SK-N-SH (cell line): Measurements from ENCODE around the gene UGT2B15. TPM values are rescaled to one million over a fixed set of nuclear protein-coding genes. Genes with fewer than 3 reads are reported as not detected.

Experiments
- CTCF ChIA-PET: fragments of 300-600, 350-600 bp; formaldehyde crosslinking; extraction: SDS; loops from one replicate; lab custom pipeline; 2021; lab: Yijun Ruan, JAX
- POLR2A ChIA-PET: fragments of 350-600 bp; sonication (Branson Sonifier 250); formaldehyde crosslinking; extraction: SDS; loops from one replicate; lab custom pipeline; 2020; ENCODE audit warnings: antibody characterized with exemption, inconsistent platforms; lab: Yijun Ruan, JAX
- DNase-seq: peaks from one replicate; pipeline ENCODE4 v3.0.0; 2012
- H2AFZ ChIP-seq: fragments of 200-600 bp; sonication (generic); 2 replicates; pipeline ENCODE4 v1.8.1; 2016; ENCODE audit warnings: antibody characterized with exemption, mild to moderate bottlenecking, low read depth
- H3F3A ChIP-seq: fragments of 200-600 bp; sonication (generic); replicated peaks from 2 replicates; pipeline ENCODE3; 2016; ENCODE audit warnings: antibody characterized with exemption, mild to moderate bottlenecking; ENCODE audit not compliant: insufficient read depth
- H3K27ac ChIP-seq, 2 experiments: fragments of 200-500 bp in 1 of 2; fragments of 200-600 bp in 1 of 2; sonication (Bioruptor generic) in 1 of 2; sonication (generic), shearing (Covaris generic) in 1 of 2; 2 replicates each; pipeline versions ENCODE4 v1.5.1 to v1.6.1; 2014 to 2016; ENCODE audit warnings: low read depth in 2 of 2, inconsistent platforms in 1 of 2, low read length in 1 of 2, mild to moderate bottlenecking in 1 of 2, mixed read lengths in 1 of 2
- H3K27me3 ChIP-seq: fragments of 200-600 bp; sonication (generic), shearing (Covaris generic); 2 replicates; pipeline ENCODE4 v1.6.1; 2016; ENCODE audit warnings: mixed run types; ENCODE audit not compliant: insufficient read depth
- H3K36me3 ChIP-seq, 2 experiments: fragments of 200-500 bp in 1 of 2; fragments of 200-600 bp in 1 of 2; sonication (Bioruptor generic) in 1 of 2; sonication (generic) in 1 of 2; replicated peaks in 1 of 2; 2 replicates each; pipeline versions ENCODE3 to v1.5.1; 2014 to 2016; ENCODE audit warnings: low read length in 1 of 2, mild to moderate bottlenecking in 1 of 2; ENCODE audit not compliant: insufficient read depth in 2 of 2, control insufficient read depth in 1 of 2
- H3K4me1 ChIP-seq, 2 experiments: fragments of 200-500 bp in 1 of 2; fragments of 200-600 bp in 1 of 2; sonication (Bioruptor generic) in 1 of 2; sonication (generic), shearing (Covaris generic) in 1 of 2; 2 replicates each; pipeline versions ENCODE4 v1.5.1 to v1.6.1; 2014 to 2016; ENCODE audit warnings: low read depth in 1 of 2, low read length in 1 of 2, mixed run types in 1 of 2; ENCODE audit not compliant: insufficient read depth in 2 of 2, control insufficient read depth in 1 of 2
- H3K4me2 ChIP-seq: fragments of 200-600 bp; sonication (generic), shearing (Covaris generic); 2 replicates; pipeline ENCODE4 v1.6.1; 2017; ENCODE audit warnings: mixed run types
- H3K4me3 ChIP-seq, 2 experiments: fragments of 200-500 bp in 1 of 2; fragments of 200-600 bp in 1 of 2; sonication (Bioruptor generic) in 1 of 2; sonication (generic), shearing (Covaris generic) in 1 of 2; 2 replicates each; pipeline versions ENCODE4 v1.5.1 to v1.8.1; 2014 to 2016; ENCODE audit warnings: low read depth in 2 of 2, inconsistent platforms in 1 of 2, low read length in 1 of 2, mild to moderate bottlenecking in 1 of 2, mixed read lengths in 1 of 2, moderate library complexity in 1 of 2
- H3K79me2 ChIP-seq: fragments of 200-600 bp; sonication (generic); 2 replicates; pipeline ENCODE4 v1.8.1; 2017; ENCODE audit warnings: mild to moderate bottlenecking; ENCODE audit not compliant: insufficient read depth
- H3K9ac ChIP-seq: fragments of 200-600 bp; sonication (generic); 2 replicates; pipeline ENCODE4 v1.6.1; 2017; ENCODE audit warnings: mixed run types
- H3K9me2 ChIP-seq: fragments of 200-600 bp; sonication (generic); 2 replicates; pipeline ENCODE4 v1.6.1; 2017; ENCODE audit warnings: mixed run types
- H3K9me3 ChIP-seq: fragments of 200-600 bp; sonication (generic); 2 replicates; pipeline ENCODE4 v1.6.1; 2017; ENCODE audit warnings: mixed run types, mild to moderate bottlenecking, moderate library complexity
- H4K20me1 ChIP-seq: fragments of 200-600 bp; sonication (generic); 2 replicates; pipeline ENCODE4 v1.6.1; 2017; ENCODE audit warnings: mild to moderate bottlenecking, mixed run types; ENCODE audit not compliant: insufficient read depth
- CHD2 ChIP-seq: fragments of 150-350 bp; IDR thresholded peaks from 2 replicates; pipeline ENCODE4 v1.6.1; 2018; ENCODE audit warnings: low read length; ENCODE audit not compliant: partially characterized antibody
- ELF1 ChIP-seq: IDR thresholded peaks from 2 replicates; pipeline ENCODE4 v1.4.0; 2012
- EZH2phosphoT487 ChIP-seq: fragments of 200-600 bp; sonication (generic); IDR thresholded peaks from 2 replicates; pipeline ENCODE4 v1.6.1; 2017; ENCODE audit warnings: low read depth, mixed run types, mild to moderate bottlenecking, antibody characterized with exemption, moderate library complexity, borderline replicate concordance
- FOSL2 ChIP-seq: IDR thresholded peaks from 2 replicates; pipeline ENCODE4 v1.4.0; 2012; ENCODE audit warnings: low read depth, mild to moderate bottlenecking, moderate library complexity, borderline replicate concordance
- GABPA ChIP-seq: IDR thresholded peaks from 2 replicates; pipeline ENCODE4 v1.4.0; 2012; ENCODE audit warnings: low read depth, mild to moderate bottlenecking
- GATA2 ChIP-seq: sonication (generic); formaldehyde crosslinking; IDR thresholded peaks from 2 replicates; pipeline ENCODE4 v1.5.0; 2020; ENCODE audit warnings: mild to moderate bottlenecking, missing genetic modification reagents
- NFIC ChIP-seq: IDR thresholded peaks from 2 replicates; pipeline ENCODE4 v1.4.0; 2012; ENCODE audit warnings: borderline replicate concordance
- PBX3 ChIP-seq: IDR thresholded peaks from 2 replicates; pipeline ENCODE4; 2012
- RCOR1 ChIP-seq: fragments of 150-350 bp; IDR thresholded peaks from 2 replicates; pipeline ENCODE4 v1.6.1; 2017; ENCODE audit warnings: antibody characterized with exemption, low read length
- REST ChIP-seq: IDR thresholded peaks from 2 replicates; pipeline ENCODE4 v1.6.1; 2012; ENCODE audit warnings: mild to moderate bottlenecking, low read depth, low read length, moderate library complexity
- SMC3 ChIP-seq: IDR thresholded peaks from 2 replicates; pipeline ENCODE4 v1.6.1; 2012; ENCODE audit warnings: low read depth, low read length, improper control_type of control experiment
- TCF12 ChIP-seq: IDR thresholded peaks from 2 replicates; pipeline ENCODE4 v1.4.0; 2012
- TEAD4 ChIP-seq: IDR thresholded peaks from 2 replicates; pipeline ENCODE4 v1.4.0; 2012; ENCODE audit warnings: mild to moderate bottlenecking, borderline replicate concordance; ENCODE audit not compliant: insufficient read depth
- ZBTB33 ChIP-seq: IDR thresholded peaks from 2 replicates; pipeline ENCODE4 v1.4.0; 2012; ENCODE audit warnings: low read depth, borderline replicate concordance
- WGBS: methylation state at CpG from one replicate; pipeline ENCODE4 v1.1.6; 2017; ENCODE audit warnings: low lambda C conversion rate; 5-methylcytosine and 5-hydroxymethylcytosine counted together
- polyA plus RNA-seq, 3 experiments: library from polyadenylated mRNA; depleted of rRNA; stranded (reverse); fragments of >200 nt; gene quantifications; 2 replicates each; pipeline ENCODE4 v1.2.3, GENCODE V29; 2012
- TF ChIP-seq, protein P1 (sequence below): fragments of 150-350 bp; IDR thresholded peaks from 2 replicates; pipeline ENCODE4 v1.6.1; 2016; ENCODE audit warnings: mild to moderate bottlenecking, low read depth, low read length

The UGT2B15 gene
- polyA plus RNA-seq, 1 of the 3 experiments (the other 2 are of a cell fraction) = not detected

- H4K20me1 ChIP-seq = no peaks in the 10 kb centered on the region
- TF ChIP-seq GABPA (no peak), NFIC (no peak), ZBTB33 (no peak), TCF12 (no peak), PBX3 (no peak), REST (no peak)
- no peak overlapping the region for H2AFZ ChIP-seq
- H3K27ac ChIP-seq = no peak overlapping the region
- WGBS = 18% methylated on average over 2 of the region's 2 CpGs
- DNase-seq = no peak
- no peaks in the 10 kb centered on the region; the same call in 1 of the 2 replicates for H3K27me3 ChIP-seq
- no peak overlapping the region for H3K4me3 ChIP-seq
- CTCF ChIA-PET = no interaction called here
- H3K4me1 ChIP-seq = no peaks in the 10 kb centered on the region
- no peaks in the 10 kb centered on the region for H3K9me2 ChIP-seq
- H3K9ac ChIP-seq = no peak overlapping the region
- H3K36me3 ChIP-seq = no peaks in the 10 kb centered on the region
- POLR2A ChIA-PET = no interaction called here
- no peaks in the 10 kb centered on the region for H3K9me3 ChIP-seq
- no peaks in the 10 kb centered on the region for H3K79me2 ChIP-seq
- H3F3A ChIP-seq = no peaks in the 10 kb centered on the region
- H3K4me2 ChIP-seq = no peak overlapping the region
Measured at GRCh38 chr4:68714400-68714799, 43.9 kb upstream of the UGT2B15 start.

DNA sequence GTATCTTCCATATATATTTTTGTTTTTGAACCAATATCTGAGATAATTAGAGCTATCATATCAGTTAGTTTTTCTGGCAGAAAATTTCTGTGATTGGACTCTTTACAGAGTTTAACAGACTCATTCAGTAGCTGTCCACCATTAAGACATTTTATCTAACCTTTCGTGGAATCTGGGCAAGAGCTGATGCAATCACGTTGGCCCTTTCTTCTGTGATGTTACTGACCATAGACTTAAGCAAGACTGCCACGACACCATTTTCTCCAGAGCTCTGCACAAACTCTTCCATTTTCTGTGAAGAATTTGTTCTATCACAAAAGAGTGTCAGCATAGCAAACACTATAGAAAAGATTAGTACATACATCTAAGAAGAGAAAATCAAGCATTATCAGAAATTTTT lies 41.8 kb upstream of the UGT2B15 start:
- 1% methylated on average over 3 of the region's 3 CpGs for WGBS
- H3K9me2 ChIP-seq = no peaks in the 10 kb centered on the region
- H2AFZ ChIP-seq = no peak overlapping the region
- H3K4me2 ChIP-seq = no peak overlapping the region
- H3K4me3 ChIP-seq = no peak overlapping the region
- H3K79me2 ChIP-seq = no peaks in the 10 kb centered on the region
- ChIA-PET POLR2A (no interaction called here), CTCF (no interaction called here)
- H3K36me3 ChIP-seq = no peaks in the 10 kb centered on the region
- H4K20me1 ChIP-seq = no peaks in the 10 kb centered on the region
- H3K27ac ChIP-seq = no peak overlapping the region
- no peaks in the 10 kb centered on the region for H3K9me3 ChIP-seq
- H3K27me3 ChIP-seq = no peaks in the 10 kb centered on the region
- H3K4me1 ChIP-seq = no peaks in the 10 kb centered on the region
- no peaks in the 10 kb centered on the region for H3F3A ChIP-seq
- DNase-seq = no peak
- H3K9ac ChIP-seq = no peak overlapping the region
- TF ChIP-seq SMC3 (no peak), FOSL2 (no peak), ELF1 (no peak), GATA2 (CRISPR knock-in tag) (no peak), REST (no peak), CHD2 (no peak), TEAD4 (no peak), EZH2phosphoT487 (no peak), RCOR1 (no peak)
- TF ChIP-seq, protein P1, sequence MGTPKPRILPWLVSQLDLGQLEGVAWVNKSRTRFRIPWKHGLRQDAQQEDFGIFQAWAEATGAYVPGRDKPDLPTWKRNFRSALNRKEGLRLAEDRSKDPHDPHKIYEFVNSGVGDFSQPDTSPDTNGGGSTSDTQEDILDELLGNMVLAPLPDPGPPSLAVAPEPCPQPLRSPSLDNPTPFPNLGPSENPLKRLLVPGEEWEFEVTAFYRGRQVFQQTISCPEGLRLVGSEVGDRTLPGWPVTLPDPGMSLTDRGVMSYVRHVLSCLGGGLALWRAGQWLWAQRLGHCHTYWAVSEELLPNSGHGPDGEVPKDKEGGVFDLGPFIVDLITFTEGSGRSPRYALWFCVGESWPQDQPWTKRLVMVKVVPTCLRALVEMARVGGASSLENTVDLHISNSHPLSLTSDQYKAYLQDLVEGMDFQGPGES = no peak
